Astrocyte of the spinal cord (primary cell): ENCODE data around the gene C5orf15.
A peak's percentile ranks its signal among the peaks of the same experiment; 100 is the strongest.

Experiments
- DNase-seq: peaks from one replicate; pipeline ENCODE4 v3.0.0; 2011; ENCODE audit warnings: low read depth, low spot score
- H3K4me3 ChIP-seq: 2 replicates; pipeline ENCODE4 v1.5.1; 2011; ENCODE audit warnings: low read depth, mild to moderate bottlenecking, low read length, moderate library complexity
- CTCF ChIP-seq: IDR thresholded peaks from 2 replicates; pipeline ENCODE4 v1.5.1; 2012; ENCODE audit warnings: low read depth, mild to moderate bottlenecking, low read length, inconsistent platforms
- in situ Hi-C: cut with HindIII; loops from 2 replicates; pipeline ENCODE4 v1.10.0; 2017; ENCODE audit warnings: low sequenced_read_pairs

Gene C5orf15

GRCh38 chr5:134003817-134004625 lies 35.6 kb upstream of the C5orf15 start:
- in situ Hi-C loops, result no loop called here
- peak overlapping the region; percentile 75 for H3K4me3 ChIP-seq
- DNase-seq, result peak; percentile 42
- no peak for TF ChIP-seq CTCF

DNA sequence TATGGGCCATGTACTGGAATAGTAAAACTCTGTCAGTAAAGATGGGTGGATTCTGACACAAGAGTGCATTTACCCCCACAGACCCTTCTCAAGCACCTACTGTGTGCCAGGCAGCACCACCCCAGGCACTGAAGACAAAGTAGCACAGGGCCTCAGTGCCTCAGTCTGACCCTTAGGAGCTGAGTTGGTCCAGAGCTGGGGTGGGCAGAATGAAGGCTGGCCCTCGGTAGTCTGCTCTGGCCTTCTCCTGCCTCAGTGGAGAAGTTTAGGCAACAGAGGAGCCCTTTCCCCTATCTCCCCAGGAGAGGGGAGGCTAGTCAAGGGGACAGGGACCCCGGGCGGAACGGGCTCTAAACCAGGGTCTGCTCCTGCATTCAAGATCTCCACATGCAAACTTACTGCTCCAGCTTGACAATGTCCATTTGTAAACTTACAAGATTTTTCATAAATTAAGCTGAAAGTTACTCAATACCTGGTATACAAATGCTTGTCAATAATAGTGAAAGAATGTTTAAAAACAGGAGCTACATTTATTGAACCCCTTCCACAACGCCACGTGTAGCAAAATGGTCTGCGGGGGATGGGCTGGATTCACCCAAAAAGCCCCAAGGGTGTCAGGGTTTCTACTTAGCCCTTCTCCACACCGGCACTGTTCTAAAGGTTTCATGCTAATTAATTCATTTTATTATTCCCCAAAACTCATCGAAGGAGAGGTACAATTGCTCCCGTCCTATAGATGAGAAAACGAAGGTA lies 34.8 kb upstream of the C5orf15 start:
- in situ Hi-C loops, result no loop called here
- TF ChIP-seq CTCF, result no peak
- H3K4me3 ChIP-seq, result peak overlapping the region; percentile 75
- DNase-seq, result no peak

DNA sequence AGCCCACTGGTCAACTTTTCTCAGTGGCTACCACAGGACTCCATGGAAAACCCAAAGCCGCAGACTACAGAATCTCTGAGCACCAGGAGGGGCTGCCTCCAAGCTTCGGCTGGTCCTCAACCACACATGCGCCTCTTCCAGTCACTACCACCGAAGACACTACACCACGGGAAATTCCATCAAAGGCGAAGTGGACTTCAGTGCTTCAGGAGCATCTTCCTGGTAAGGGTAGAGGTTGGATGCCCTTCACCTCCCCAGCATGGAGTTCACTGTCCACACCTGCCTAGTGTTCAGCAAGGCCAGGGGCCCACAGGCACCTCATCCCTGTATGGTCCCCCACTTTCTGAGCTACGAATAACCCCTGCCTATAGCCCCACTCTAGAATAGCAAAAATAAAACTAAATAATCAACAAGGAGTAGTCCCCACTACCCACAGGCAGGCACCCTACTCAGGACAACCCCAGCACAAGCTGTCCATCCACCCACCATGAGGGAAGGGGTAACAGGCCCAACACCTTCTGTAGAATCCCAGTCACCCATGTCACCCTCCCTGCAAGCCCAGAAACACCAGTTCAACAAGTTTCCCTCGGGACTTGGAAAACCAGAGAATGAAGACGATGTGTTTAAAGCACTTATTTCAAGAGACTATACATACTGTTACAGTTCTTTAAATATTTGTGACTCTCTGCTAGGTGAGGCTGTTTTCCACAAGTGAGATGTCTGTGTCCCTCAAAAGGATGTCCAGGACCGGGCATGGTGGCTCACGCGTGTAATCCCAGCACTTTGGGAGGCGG lies 33.7 kb upstream of the C5orf15 start:
- TF ChIP-seq CTCF, result no peak
- DNase-seq, result no peak
- in situ Hi-C loops, result no loop called here
- H3K4me3 ChIP-seq, result no peak overlapping the region

GRCh38 chr5:134000696-134001453 lies 32.5 kb upstream of the C5orf15 start:
- no peak for DNase-seq
- no peak overlapping the region for H3K4me3 ChIP-seq
- in situ Hi-C loops, result no loop called here
- no peak for TF ChIP-seq CTCF

- no peak for TF ChIP-seq CTCF
- in situ Hi-C loops, result no loop called here
- no peak for DNase-seq
- no peak overlapping the region for H3K4me3 ChIP-seq
Measured at GRCh38 chr5:134000091-134000511, 31.7 kb upstream of the C5orf15 start.

GRCh38 chr5:133998807-133999206 lies 30.4 kb upstream of the C5orf15 start:
- no peak overlapping the region for H3K4me3 ChIP-seq
- in situ Hi-C loops, result no loop called here
- TF ChIP-seq CTCF, result no peak
- no peak for DNase-seq
